ENCODE data around the gene GREM1. TPM values are rescaled to one million over a fixed set of nuclear protein-coding genes. Genes with fewer than 3 reads are reported as not detected.

The GREM1 gene
- total RNA-seq, 1 experiment from 2014 or later, result 0.75 TPM

DNA sequence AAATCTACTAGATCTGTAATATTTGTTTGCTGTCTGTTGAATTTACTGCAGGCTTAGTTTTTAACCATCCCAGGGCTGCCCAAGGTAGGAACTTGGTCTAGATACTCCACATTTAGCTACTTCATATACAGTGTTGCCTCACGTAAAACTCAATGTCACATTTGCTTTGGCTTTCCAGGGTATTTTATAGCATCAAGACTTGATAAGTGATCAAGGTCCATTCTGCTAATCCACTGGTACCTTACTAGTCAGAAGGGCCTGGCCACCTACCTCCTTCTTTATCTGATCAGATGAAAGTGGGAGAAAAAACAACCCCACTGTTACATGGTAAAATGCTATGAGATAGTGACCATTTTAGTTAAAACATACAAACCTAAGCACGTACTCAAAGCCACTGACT is 25.5 kb upstream of the GREM1 start:
- in situ Hi-C loops (cut with HindIII; ENCODE audit: low sequenced_read_pairs), result no loop called here

DNA sequence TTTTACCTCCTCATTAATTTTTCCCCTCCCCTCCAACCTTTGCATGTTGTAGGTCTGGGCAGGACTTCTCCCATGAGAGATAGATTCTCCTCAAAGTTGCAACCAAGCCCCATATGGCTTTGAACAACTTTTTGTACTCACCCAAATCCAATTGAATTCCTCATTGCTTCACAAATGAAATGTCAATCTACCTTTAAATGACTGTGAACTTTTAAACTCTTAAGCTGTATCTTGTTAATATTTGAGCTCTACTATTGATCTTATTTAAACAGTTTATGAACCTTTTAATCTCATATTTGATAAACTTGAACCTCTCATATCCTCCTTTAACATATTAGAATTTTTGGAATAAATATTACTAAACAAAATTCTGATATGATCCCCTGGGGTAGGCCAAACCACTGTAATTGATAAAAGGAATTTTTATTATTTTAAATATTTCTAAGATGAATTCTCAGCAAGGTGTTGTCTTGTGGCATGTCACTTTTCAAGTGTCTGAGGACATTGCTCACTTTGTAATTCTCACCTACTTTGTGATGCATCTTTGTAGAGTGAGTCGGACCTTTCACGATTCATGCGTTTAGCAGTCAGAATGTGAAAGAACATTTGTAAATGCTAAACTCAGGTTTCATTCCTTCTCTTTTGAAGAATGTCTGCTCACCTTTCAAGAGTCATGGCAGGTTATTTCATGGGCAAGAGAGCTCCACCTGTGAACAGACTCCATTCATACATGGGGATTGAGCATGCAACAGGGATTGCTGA is 23.4 kb upstream of the GREM1 start:
- in situ Hi-C loops (cut with HindIII; ENCODE audit: low sequenced_read_pairs), result no loop called here
- DNase-seq (ENCODE audit: low spot score), result no peak

More for the DNA sequence above, 25.5 kb upstream of the GREM1 start:
- DNase-seq (ENCODE audit: low spot score), result no peak

DNA sequence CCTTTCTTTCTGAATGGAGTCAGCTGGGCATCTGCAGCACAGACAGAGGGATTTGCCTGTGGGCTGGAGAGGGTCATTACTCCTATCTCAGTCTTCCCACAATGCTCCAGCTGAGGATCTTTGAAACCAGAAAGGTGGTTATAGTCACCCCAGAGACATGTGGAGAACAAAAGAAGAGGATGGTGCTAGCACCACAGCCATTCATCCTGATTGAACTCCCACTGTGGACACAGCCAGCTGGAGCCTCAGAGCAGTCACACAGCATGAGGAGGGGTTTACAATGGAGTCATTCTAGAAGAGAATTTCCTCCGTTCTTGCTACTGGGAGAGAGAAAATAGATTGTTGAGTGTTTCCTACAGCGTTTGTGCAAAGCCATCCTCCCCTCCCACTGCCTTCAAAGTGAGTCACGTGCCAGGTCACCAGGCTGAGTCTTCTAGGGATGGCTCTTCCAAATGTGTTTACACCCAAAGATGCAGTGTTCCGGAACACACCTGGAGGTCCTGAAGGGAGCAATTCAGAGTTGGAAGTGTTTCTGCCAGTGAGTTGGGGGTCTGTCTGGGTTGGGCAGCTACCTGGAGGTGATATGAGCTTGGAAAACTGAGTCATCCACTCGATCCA is 18.9 kb upstream of the GREM1 start:
- no peak for DNase-seq (ENCODE audit: low spot score)
- in situ Hi-C loops (cut with HindIII; ENCODE audit: low sequenced_read_pairs), result no loop called here

DNA sequence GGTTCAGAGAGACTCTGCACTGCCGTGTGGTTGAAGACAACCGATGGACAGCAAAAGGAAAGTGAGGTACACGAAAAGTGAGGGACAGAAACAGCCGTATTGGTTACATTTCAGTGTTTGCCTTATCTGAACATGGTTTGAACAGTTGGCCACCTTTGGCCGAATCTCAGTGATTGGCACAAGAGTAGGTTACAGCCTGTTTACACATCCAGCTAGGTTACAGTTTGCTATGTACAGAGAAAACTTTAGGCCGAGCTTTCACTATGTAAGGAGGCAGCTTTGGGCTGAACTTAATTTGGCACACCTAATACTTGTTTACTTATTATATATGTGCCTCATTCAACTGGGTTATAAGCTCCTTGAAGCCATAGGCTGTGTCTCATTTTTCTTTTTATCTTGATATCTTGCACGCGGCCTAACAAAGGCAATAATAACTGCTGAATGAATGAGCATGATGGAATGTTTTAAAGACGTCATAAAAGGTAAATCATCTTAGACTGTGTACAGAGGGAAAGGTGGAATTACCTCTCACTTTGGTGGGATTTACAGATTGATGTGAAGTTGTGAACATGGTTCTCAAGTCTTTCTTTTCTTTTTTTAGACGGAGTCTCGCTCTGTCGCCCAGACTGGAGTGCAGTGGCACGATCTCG is 17.2 kb upstream of the GREM1 start:
- in situ Hi-C loops (cut with HindIII; ENCODE audit: low sequenced_read_pairs), result no loop called here

DNA sequence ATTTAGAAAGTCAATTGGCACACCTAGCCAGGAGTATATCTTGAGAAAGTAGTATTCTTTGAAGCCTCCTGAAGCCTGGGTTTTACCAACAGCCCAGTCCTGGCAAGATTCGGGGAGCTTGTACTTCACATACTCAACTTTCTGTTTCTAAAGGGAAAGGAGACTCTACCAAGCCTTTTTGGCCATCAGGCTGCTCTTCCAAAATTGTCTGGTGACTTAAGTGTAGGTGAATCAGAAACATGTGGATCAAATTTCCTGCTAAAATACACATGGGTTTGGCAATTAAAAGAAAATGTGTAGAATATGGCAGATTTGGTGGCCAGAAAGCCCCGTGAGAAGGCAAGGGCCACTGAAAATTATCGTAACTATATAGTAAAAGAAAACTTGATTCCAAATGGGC is 15.9 kb upstream of the GREM1 start:
- in situ Hi-C loops (cut with HindIII; ENCODE audit: low sequenced_read_pairs), result no loop called here
- DNase-seq (ENCODE audit: low spot score), result no peak

More for the DNA sequence above, 17.2 kb upstream of the GREM1 start:
- no peak for DNase-seq (ENCODE audit: low spot score)

DNA sequence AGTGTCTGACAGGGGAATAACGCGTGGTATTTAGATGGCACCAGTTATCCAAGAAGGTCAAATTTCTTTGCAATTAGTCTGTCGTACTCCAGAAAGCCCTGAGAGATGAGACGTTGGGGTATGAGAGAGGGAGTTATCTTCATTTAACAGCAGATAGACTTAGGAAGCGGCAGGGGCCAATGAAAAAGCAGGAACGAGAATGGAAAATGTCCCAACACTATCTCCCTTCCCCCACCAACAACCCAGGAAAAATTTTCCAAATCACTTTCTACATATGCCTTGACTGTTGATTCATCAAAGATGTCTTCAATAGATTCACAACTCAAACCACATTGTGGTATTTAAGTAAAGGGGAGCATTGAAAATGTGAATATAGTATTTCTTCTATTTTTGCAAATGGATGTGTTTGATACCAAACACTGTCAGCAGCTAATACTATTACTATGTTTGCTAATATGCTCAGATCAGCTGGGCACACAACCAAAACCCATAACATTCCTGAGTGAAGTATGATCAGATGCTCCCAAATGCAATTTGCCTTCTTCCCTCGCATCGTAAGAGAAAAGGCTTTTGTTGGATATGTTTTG is 13.3 kb upstream of the GREM1 start:
- DNase-seq (ENCODE audit: low spot score), result no peak
- in situ Hi-C loops (cut with HindIII; ENCODE audit: low sequenced_read_pairs), result no loop called here

DNA sequence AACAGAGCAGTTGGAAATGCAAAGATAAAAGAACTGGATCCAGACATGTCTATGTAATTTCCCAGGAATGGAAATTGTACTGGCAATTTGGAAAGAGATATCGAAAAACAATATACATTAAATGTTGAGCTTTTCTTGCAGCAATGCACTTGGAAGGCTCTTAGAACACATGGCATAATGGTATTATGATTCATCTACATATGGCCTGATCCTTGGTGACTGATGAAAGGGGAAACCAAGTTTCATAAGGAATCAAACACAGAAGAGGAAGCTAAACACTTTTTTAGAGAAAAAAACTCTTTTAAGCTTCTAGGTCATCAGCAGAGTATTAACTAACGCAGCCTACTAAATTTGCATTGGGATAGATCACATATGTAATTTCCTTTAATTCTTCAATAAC is 12.4 kb upstream of the GREM1 start:
- in situ Hi-C loops (cut with HindIII; ENCODE audit: low sequenced_read_pairs), result no loop called here
- no peak for DNase-seq (ENCODE audit: low spot score)

DNA sequence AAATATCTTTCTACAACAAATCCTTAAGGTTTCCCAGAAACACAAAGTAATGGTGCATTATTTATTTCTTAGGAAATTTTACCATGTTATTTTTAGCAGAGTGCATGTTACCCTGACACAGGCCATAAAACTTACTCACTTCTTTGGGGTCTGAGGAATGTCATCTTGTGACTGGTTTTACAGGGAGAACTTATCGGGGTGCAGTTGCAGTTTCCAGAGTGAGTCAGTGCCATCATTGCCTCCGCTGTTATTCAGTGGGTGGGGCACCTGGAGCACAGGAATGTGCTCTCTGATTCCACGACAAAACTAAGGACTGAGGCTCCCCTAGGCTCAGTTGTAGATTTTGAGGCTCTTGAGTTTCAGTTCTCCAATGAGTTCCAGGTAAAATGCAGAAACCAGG is 11.1 kb upstream of the GREM1 start:
- no peak for DNase-seq (ENCODE audit: low spot score)
- in situ Hi-C loops (cut with HindIII; ENCODE audit: low sequenced_read_pairs), result no loop called here

DNA sequence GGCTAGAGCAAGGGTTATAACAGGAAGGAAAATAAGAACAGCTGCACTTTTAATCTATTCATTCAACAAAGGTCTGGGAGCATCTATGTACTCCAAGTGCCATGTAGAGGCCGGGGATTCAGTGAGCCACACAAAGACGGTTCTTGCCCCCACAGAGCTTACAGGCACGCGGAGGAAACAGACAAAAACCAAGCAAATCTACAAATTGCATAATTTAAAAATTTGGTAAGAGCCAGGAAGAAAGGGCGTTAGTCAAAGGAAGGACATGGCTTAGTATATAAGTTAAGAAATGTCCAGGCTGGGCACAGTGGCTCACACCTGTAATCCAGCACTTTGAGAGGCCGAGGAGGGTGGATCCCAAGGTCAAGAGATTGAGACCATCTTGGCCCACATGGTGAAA is 10.4 kb upstream of the GREM1 start:
- in situ Hi-C loops (cut with HindIII; ENCODE audit: low sequenced_read_pairs), result no loop called here
- DNase-seq (ENCODE audit: low spot score), result no peak

DNA sequence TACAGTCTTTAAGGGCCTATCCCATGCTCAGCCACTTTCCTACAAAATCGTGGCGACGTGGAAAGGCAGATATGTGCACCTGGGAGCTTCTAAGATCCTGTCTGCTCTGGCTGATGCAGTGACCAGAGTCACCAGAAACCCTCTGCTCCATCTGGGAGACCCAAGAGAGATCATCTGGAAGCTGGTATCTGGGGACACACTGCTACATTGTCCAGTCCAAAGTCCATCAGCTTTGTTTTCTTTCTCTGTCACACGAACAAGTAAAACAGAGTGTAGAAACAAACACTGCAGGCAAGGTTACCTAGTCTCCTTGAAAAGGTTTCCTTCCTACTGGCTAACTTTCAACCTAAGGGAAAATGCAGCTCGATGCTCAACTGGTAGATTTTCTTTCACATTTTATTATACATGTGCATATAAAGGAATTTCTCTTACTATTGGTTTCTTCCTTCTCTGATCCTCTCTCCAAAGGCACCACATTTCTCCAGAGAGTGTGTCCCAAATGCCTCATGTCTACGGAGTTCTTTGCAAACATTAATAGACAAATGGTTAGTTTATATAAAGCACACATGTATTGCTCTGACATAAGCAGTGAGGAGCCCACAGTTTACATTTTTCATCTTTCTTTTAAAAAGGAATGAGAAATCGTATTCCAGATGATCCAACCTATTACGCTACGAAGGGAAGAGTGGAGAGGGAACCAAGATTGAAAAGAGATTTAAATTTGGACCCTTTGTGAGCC is 8.3 kb upstream of the GREM1 start:
- in situ Hi-C loops (cut with HindIII; ENCODE audit: low sequenced_read_pairs), result no loop called here
- DNase-seq (ENCODE audit: low spot score), result no peak

DNA sequence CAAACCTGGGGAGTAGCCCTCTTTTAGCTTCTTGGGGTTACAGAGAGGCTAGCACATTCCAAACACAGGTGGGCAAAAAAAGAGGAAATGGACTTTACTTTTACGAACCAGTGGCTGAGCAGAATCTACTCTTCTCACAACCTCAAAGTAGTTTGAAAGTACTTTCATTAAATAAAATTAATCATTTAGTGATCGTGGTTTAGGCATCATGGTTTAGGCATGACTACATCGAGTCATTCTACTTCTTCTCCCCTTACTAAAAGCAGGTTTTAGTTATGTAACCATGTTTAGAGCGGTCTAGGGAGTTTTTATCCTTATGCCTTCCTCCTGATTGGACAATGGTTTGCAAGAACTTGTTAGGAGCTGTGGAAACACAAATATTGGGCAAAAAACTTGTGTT is 2.5 kb upstream of the GREM1 start:
- in situ Hi-C loops (cut with HindIII; ENCODE audit: low sequenced_read_pairs), result no loop called here
- no peak for DNase-seq (ENCODE audit: low spot score)

DNA sequence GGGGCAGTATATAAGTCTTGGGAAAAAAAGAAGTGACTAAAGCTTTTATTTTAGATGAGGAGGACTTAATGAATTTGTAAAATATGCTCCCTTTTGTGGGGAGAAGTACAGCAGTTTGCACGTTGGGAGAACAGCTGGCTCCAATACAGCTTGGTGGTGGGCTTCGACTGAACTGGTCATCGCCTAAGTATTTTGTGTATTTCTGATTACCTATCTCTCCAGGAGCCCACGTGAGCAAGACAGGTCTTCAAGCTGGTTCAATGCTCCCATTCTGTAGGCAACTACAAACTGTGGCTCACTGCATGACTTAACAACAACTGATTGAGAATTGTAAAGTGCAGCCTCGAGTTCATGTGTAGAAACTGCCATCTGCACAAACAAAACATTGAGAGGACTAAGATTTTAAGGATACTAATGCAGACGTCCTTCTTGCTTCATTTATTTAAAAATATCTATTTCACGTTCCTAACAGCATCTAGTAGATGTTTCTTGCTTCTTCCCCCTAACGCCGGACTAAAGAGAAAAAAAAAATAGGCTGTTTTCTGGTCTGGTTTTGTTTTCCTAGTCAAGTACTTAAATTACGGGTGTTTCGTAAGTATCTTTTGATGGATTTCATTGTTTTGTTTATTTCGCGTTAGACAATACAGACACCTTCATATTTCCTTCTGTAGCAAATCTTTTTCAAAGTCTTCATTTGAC is 1.4 kb upstream of the GREM1 start:
- DNase-seq (ENCODE audit: low spot score), result no peak
- in situ Hi-C loops (cut with HindIII; ENCODE audit: low sequenced_read_pairs), result no loop called here

DNA sequence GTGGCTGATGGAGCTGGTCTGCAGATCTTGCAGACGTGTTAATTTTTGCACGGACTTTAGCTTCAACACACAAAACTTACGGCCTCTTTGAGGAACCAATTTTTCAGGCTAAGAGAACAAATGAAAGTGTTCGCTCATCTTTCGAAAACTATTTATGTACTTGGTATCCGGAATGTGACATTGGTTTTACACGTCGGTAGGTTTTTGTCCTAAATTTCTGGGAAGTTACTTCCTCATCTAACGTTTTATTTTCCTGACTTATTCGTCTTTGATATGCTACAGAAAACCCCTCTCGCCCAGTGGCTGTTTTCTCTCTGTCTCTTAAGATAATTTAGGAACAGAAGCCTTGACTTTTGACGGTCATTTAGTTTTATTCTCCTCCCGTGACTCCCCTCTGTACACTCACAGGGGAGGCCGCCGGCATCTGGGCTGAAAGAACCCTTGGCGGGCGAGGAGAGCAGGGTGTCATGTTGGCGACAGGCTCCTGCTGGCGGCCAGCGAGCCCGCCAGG is 834 bp upstream of the GREM1 start:
- in situ Hi-C loops (cut with HindIII; ENCODE audit: low sequenced_read_pairs), result no loop called here

DNA sequence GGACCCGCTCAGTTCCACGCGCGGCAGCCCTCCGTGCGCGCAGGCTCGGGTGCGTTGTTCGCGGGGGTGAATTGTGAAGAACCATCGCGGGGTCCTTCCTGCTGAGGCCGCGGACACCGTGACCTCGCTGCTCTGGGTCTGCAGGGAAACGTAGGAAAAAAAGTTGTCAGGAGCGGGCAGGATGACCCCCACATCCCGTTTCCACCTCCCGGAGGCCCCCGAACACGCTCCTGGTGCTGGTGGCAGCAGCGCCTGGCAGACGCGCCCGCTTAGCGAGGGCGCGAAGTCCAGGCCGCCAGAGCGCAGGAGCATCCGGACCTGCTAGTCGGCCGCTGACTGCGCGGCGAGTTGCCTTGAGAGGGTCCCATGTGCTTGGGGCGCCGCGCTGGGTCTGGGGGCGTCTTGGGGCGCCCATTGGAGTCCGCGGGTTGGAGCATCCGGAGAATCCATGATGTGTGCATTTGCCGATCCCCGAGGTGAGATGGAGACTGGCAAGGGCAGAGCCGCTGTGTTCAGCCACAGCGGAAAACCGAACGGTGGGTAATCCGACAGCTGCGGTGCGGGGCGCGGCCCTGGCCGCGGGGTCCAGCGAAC is 520 bp downstream of the GREM1 start:
- in situ Hi-C loops (cut with HindIII; ENCODE audit: low sequenced_read_pairs), result no loop called here
- no peak for DNase-seq (ENCODE audit: low spot score)

More for the DNA sequence above, 834 bp upstream of the GREM1 start:
- DNase-seq (ENCODE audit: low spot score), result no peak

DNA sequence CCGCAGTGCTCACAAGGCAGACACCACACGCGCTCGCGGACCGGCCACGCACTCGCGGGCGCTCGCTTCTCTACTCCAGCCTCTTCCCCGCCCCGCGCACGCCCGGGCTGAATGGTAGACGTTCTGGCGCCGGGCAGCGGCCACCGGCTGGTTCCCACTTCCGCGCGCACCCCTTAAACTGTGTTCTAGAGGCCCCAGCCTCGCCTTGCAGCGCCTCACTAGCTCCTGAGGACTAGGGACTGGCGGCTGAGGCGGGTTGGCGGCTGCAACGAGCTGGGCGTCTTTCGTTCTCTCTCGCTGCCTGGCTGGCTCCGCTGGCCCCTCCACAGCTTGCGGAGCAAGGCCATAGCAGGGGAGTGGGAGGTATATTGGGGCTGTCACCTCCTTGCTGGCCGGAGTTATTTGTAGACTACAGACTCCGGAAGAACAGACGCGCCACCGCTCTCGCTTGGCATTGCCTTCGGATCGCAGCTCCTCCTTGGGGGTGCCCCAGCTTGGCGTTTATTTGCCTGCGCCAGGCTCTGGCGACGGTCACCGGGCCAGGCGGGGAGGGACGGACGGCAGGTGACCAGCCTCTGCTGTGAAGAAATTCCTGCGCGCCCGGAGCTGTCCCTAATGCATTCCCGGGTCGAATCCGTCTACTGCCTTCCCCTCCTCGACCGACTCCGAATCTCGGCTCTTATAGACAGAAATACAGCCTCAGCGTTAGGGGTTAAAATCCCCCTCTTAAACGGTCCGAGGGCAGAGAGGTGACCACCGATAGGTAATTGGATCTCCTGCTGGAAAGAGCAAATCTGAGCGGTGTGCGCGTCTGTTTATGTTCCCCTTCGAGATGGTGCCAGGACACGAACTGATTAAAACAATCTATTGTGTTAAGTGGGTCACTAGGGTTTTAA is 1.3 kb downstream of the GREM1 start:
- no peak for DNase-seq (ENCODE audit: low spot score)
- in situ Hi-C loops (cut with HindIII; ENCODE audit: low sequenced_read_pairs), result no loop called here

DNA sequence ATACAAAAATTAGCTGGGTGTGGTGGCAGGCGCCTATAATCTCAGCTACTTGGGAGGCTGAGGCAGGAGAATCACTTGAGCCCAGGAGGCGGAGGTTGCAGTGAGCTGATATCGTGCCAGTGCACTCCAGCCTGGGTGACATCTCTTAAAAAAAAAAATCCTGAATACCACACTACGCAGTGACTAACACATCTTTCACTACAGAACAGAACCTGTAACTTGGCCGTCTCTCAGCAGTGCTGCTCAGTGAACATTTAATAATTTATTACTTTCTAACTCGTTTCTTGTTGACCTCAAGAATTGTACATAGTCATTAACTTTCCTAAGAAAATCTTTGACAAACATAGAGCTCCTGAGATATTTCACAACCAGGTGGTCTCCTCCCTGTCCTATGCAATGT is 3.8 kb downstream of the GREM1 start:
- in situ Hi-C loops (cut with HindIII; ENCODE audit: low sequenced_read_pairs), result no loop called here
- DNase-seq (ENCODE audit: low spot score), result no peak

DNA sequence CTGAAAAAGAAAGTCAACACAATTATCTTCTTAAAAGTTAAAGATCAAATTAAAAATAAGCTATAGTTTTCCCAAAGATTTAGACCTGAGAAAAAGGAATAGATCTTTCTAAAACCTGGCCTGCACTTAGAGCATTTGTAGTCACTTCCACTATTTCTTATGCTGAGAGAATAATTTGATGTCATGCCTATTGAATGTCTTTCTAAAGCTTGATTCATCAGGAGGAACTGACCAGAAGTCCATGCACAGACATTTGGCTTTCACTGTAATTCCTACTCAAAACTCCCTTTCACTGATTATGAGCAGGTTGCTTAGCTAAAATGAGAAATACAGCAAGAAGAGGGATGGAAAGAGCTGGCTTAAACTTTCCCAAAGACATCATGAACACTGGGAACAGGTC is 4.3 kb downstream of the GREM1 start:
- DNase-seq (ENCODE audit: low spot score), result no peak
- in situ Hi-C loops (cut with HindIII; ENCODE audit: low sequenced_read_pairs), result no loop called here

Data from G401 (cell line).